ENCODE measurements around the gene CD8B2. TPM values are rescaled to one million over a fixed set of nuclear protein-coding genes. Genes with fewer than 3 reads are reported as not detected.
A peak's percentile ranks its signal among the peaks of the same experiment; 100 is the strongest.
"Not testable (repeated sequence)": the region's sequence is repeated elsewhere in the genome, so short reads cannot be mapped to it uniquely, and the experiment has no call there.

Gene CD8B2
- total and polyA plus RNA-seq, 5 donors = not detected

DNA sequence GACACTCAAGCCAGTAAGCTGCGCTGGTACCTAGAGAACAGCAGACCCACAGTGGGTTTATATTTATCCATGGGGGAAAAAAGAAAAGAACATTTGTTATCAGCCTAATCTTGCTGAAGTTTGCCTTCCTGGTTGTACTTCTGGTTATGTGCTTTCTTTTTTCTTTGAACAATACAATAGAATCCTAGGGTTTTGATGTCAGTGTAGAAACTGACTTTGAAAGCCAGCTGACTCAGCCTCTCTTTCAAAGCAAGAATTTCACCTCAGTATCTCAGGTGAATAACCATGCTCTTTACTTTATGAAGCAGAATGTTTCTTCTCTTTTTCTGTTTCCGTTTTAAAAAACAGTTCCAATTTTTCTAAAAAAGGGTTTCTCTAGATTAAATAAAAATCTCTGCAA lies 78.4 kb downstream of the CD8B2 start:
- WGBS = 72% methylated on average over 2 of the region's 2 CpGs
- peaks cover 3% of the 10 kb centered on the region for H3K4me1 ChIP-seq (ENCODE audit: control insufficient read depth, insufficient read depth, low read length)
- no peaks in the 10 kb centered on the region for H3K27me3 ChIP-seq (ENCODE audit: control insufficient read depth, insufficient read depth)
- no peaks in the 10 kb centered on the region for H3K9me3 ChIP-seq (ENCODE audit: control insufficient read depth, low read length)
- no peak for ATAC-seq
- no peak overlapping the region for H3K4me3 ChIP-seq (ENCODE audit: low read length)
- H3K27ac ChIP-seq (ENCODE audit: low read length) = no peak overlapping the region
- DNase-seq = no peak
- intact Hi-C loops (cut with DNase I) = no loop called here

DNA sequence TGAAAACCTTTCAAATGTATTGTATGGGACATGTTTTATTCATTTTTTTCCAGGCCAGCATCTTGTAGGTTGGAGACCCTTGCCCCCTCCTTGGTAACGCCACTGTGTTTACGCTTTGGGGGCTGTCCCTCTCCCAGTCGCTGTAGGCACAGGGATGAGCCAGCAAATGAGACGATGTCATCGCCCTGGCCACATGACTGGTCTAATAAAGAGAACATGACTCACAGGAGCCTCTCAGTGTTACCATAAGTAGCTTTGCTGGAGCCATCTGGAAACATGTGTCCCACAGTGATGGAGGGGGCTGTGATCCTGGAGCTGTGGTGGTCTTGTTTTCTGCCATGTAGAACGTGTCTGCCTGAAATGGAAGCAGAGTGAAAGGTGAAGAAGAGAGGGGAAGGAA lies 78.9 kb downstream of the CD8B2 start:
- ATAC-seq = peak in 1 of 2 donors; percentile 56
- no peaks in the 10 kb centered on the region for H3K9me3 ChIP-seq (ENCODE audit: control insufficient read depth, low read length)
- no peaks in the 10 kb centered on the region for H3K27me3 ChIP-seq (ENCODE audit: control insufficient read depth, insufficient read depth)
- peaks cover 2% of the 10 kb centered on the region for H3K4me1 ChIP-seq (ENCODE audit: control insufficient read depth, insufficient read depth, low read length)
- peak in 1 of 3 donors; percentile 33 for DNase-seq
- no peak overlapping the region for H3K4me3 ChIP-seq (ENCODE audit: low read length)
- intact Hi-C loops (cut with DNase I) = no loop called here
- no peak overlapping the region for H3K27ac ChIP-seq (ENCODE audit: low read length)
- WGBS = 59% methylated on average over 6 of the region's 6 CpGs

DNA sequence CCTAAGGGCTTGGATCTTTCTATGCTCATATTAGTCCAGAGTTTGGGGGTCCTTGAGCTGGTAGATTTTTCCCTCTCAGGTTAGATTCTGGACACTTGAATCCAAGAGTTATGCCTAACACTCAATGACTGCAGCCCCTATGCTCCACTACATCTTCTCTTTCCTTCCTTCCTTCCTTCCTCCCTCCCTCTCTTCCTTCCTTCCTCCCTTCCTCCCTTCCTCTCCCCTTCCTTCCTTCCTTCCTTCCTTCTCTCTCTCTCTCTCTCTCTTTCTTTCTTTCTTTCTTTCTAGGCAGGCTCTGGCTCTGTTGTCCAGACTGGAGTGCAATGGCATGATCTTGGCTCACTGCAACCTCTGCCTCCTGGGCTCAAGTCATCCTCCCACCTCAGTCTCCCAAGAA lies 79.3 kb downstream of the CD8B2 start:
- DNase-seq; H3K9me3 ChIP-seq (ENCODE audit: control insufficient read depth, low read length); H3K27ac ChIP-seq (ENCODE audit: low read length); H3K4me1 ChIP-seq (ENCODE audit: control insufficient read depth, insufficient read depth, low read length); H3K27me3 ChIP-seq (ENCODE audit: control insufficient read depth, insufficient read depth); H3K4me3 ChIP-seq (ENCODE audit: low read length); ATAC-seq; intact Hi-C loops (cut with DNase I): not testable (repeated sequence)

DNA sequence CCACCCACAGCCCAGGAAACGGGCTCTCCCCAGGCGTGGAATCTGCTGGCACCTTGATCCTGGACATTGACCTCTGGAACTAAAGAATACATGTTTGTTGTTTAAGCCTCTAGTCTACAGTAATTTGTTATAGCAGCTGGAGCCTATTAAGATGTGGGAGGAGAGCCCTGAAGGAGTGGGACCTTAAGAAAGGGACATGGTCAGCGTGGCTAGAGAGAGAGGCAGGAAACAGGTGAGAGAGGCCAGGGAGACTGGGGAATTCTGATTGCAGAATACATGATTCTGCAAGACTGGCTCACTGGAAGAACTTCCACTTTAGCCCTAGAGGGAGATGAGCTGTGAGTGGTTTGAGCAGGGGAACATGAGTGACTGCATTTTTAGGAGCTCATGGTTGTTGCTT lies 83.2 kb downstream of the CD8B2 start:
- WGBS = 85% methylated on average over 3 of the region's 3 CpGs

More for the DNA sequence above, 83.2 kb downstream of the CD8B2 start:
- intact Hi-C loops (cut with DNase I) = no loop called here
- Histone ChIP-seq H3K9me3 (ENCODE audit: control insufficient read depth, low read length) (no peaks in the 10 kb centered on the region), H3K4me3 (ENCODE audit: low read length) (no peak overlapping the region), H3K27ac (ENCODE audit: low read length) (no peak overlapping the region), H3K27me3 (ENCODE audit: control insufficient read depth, insufficient read depth) (no peaks in the 10 kb centered on the region), H3K4me1 (ENCODE audit: control insufficient read depth, insufficient read depth, low read length) (no peaks in the 10 kb centered on the region)
- ATAC-seq = no peak
- DNase-seq = no peak

Other genes starting within 250 kb of the CD8B2 start
- under 1 TPM in 2 of 4 donors, not detected in 2; 0.09 to 0.25 TPM for gene RGPD3, start 19.0 kb upstream of the CD8B2 start, total RNA-seq
- gene RGPD3, start 19.0 kb upstream of the CD8B2 start, polyA plus RNA-seq = 0.11 TPM

Measured in right cardiac atrium (tissue), 5 donors.